ENCODE data around the gene PPFIBP1.

PPFIBP1 gene

GRCh38 chr12:27523642-27524493 is at the start of gene PPFIBP1:
TSS of gene PPFIBP1 (plus strand) at chr12:27524206. CDS start at chr12:27633397, 109,191 bp downstream.
- peak; percentile 99 for DNase-seq (ENCODE audit: low read depth)

GRCh38 chr12:27474344-27474743 is 49.7 kb upstream of the PPFIBP1 start:
- no peak for DNase-seq (ENCODE audit: low read depth)

DNA sequence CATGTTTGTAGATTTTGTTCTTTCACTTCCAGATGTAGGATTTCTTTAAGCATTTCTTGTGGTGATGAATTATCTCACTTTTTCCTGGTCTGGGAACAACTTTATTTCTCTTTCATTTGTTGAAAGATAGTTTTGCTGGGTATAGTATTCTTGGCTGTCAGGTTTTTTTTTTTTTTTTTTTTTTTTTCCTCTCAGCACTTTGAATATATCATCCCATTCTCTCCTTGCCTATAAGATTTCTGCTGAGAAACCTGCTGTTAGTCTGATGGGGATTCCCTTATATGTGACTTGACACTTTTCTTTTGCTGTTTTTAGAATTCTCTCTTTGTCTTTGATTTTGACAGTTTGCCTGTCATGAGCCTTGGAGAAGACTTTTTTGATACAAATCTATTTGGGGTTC is 47.0 kb upstream of the PPFIBP1 start:
- no peak for DNase-seq (ENCODE audit: low read depth)

GRCh38 chr12:27478949-27479348 is 45.1 kb upstream of the PPFIBP1 start:
- no peak for DNase-seq (ENCODE audit: low read depth)

GRCh38 chr12:27480016-27480415 is 44.0 kb upstream of the PPFIBP1 start:
- no peak for DNase-seq (ENCODE audit: low read depth)

DNA sequence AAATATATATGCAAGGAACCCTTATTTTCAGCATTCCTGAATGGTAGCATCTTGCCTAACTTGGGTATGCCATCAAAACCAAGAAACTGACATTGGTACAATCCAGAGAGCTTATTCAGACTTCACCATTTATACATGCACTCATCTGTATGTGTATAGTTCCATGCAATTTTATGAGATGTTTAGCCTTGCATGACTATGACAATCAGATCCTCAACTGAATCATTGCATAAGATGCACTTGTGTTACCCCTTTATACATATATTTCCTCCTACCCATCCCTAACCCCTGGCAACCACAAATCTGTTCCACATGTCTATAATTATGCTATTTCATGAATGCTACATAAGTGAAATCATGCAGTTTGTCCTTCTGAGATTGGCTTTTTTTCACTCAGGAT is 37.0 kb upstream of the PPFIBP1 start:
- DNase-seq (ENCODE audit: low read depth), result no peak

DNA sequence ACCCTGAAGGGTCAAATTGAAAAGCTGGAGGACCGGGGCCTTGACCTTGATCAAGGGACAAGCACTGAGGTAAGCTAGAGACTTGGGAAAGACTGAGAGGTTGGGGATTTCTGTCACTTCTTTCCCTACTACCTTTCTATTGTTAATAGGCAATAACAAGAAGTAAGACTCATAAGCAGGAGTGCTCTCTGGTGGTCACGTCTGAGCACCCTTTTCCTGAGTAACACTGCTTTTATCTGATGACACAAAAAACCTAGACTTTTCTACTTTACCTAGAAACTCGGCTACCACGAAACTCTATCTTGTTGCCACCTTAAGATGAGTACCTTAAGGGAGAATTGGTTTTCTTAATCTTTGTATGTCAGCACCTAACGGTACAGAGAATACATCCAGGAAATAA is 35.5 kb upstream of the PPFIBP1 start:
- no peak for DNase-seq (ENCODE audit: low read depth)

- DNase-seq (ENCODE audit: low read depth), result no peak
These were observed 32.8 kb upstream of the PPFIBP1 start for GRCh38 chr12:27491226-27491625.

- DNase-seq (ENCODE audit: low read depth), result no peak
These were observed 30.6 kb upstream of the PPFIBP1 start for GRCh38 chr12:27493260-27493940.

DNA sequence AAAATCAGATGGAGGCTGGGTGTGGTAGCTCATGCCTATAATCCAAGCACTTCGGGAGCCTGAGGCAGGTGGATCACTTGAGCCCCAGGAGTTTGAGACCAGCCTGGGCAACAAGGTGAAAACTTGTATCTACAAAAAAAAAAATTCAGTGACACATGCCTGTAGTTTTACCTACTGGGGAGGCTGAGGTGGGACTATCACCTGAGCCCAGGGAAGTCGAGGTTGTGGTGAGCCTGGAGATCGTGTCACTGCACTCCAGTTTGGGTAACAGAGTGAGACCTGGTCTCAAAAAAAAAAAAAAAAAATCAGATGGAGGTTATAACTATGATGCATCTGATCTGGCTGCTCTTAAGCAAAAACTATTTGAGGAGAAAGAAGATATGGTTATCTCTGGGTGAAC is 26.6 kb upstream of the PPFIBP1 start:
- DNase-seq (ENCODE audit: low read depth), result no peak

GRCh38 chr12:27498149-27498548 is 25.9 kb upstream of the PPFIBP1 start:
- DNase-seq (ENCODE audit: low read depth), result no peak

DNA sequence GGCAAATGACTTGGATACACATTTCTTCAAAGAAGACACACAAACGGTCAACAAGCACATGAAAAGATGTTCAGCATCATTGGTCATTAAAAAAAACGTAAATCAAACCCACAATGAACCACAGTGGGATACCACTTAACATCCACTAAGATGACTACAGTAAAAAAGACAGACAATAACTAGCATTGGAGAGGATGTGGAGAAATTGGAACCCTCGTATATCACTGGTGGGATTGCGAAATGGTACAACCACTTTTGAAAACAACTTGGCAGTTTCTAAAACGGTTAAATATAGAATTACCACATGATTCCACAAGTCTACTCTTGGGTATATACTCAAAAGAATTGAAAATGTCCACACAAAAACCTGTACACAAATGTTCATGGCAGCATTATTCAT is 25.2 kb upstream of the PPFIBP1 start:
- no peak for DNase-seq (ENCODE audit: low read depth)

DNA sequence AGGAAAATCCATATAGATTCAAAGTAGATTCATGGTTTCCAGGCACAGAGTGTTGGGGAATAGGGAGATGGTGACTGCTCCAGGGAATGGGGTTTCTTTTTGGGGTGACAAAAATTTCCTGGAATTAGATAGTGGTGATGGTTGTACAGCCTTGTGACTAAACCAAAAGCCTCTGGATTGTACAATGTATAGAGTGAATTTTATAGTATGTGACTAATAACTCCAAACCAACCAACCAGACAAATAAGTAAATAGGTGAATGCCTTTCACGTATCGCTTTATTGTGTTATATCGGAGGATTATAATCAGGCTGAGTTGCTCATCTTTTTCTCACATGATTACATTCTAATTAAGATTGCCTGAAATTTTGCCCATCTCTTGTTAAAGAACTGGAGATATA is 24.6 kb upstream of the PPFIBP1 start:
- no peak for DNase-seq (ENCODE audit: low read depth)

DNA sequence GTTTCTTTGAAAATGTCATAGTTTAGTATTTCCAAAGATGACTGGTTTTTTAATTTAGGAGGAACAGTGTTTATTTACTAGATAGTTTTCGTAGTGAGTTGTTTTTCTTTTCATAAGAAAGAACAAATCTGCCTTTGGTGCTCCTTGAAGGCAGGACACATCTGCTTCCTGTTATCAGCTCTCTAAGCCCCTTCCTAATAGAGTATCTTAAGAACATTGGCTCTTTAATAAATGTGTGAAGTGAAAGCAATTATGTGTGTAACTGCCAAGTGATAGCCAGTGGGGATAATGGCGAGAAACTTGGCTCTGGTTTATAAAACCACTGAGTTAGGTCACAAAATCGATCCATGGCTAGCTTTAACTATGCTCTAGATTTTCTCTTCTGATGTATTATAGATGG is 23.5 kb upstream of the PPFIBP1 start:
- DNase-seq (ENCODE audit: low read depth), result no peak

DNA sequence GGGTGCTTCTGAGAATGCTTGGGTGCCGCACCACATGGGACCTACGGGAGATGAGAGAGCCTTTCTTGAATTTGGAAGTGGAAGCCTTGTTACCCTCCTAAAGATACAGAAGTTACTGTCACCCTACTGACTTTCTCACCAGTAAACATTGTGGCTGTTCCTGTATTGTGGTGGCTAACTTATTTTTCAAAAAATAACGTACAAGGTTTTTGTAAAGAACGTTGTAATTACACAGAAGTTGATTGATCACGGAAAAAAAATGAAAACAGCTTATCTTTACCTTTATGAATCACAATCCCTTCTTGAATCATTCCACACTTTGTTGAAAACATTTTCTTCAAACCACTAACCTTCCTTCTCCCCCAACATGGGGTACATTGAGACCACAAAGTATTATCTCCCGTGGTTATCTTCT is 22.0 kb upstream of the PPFIBP1 start:
- DNase-seq (ENCODE audit: low read depth), result no peak

- no peak for DNase-seq (ENCODE audit: low read depth)
These were observed 19.5 kb upstream of the PPFIBP1 start for GRCh38 chr12:27504507-27504906.

DNA sequence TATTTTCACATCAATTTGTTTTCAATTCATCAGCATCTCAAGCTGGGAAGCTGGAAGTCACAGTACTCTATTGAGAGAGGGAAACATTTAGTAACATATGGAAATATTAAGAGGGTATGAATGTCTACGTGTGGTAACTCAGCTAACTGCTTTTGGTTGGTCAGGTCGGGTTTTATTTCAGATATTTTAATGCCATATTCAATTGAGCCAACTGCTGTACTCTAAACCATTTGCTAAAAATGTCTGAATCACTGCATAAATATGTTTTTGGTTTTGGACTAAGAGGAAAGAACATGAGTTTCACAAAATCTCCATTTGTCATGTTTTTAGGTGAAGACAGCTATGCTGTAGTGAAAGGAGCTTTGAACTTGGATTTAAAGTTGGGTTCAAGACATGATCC is 18.9 kb upstream of the PPFIBP1 start:
- no peak for DNase-seq (ENCODE audit: low read depth)

DNA sequence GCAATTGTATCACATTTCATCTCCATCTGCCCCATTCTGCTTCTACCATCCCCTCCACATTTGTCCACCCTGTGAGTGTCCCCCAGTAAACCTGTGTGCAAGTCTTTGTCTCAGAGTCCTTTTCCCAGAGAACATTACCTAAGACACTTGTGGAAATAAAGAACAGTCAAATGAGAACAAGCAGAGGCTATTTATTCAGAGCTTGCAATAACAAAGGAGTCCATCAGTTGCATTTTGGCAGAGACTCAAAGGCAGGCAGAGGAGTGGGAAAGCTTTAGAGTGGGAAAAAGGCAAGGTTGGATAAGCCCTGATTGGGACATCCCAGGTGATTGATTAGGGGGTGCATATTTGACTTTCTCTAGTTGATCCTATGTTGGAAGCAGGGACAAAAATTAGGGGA is 18.2 kb upstream of the PPFIBP1 start:
- no peak for DNase-seq (ENCODE audit: low read depth)

GRCh38 chr12:27506645-27507189 is 17.3 kb upstream of the PPFIBP1 start:
- DNase-seq (ENCODE audit: low read depth), result no peak

DNA sequence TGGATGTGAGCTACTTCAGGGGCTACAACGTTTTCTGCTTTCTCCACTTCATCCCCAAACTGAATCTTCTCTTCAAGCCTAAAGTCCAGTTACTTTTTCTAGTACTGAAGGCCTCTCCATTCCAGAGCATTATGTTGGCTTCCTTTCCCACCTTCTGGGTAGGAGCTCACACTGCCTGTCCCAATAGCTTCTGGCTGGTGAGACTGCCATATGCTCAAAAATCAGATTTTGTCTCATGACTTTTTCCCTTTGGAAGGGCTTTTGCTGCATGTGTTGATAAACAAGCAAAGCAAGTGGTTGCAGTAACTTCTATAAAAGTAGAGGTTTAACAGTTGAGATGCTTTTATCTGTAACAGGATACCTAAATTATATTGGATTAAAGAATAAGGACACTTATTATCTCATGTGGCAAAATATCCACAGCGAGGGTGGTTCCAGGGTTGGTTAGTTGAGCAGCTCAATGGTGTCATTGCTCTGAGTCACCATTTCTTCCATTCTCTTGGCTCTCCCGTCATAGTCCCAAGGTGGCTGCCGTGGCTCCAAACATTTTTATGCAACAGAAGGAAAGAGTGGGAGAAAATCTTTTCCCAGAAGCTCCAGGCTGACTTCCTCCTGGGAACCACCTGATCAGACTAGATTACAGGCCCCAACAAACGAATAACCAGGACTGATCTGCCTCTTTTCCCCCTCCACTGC is 15.1 kb upstream of the PPFIBP1 start:
- no peak for DNase-seq (ENCODE audit: low read depth)

DNA sequence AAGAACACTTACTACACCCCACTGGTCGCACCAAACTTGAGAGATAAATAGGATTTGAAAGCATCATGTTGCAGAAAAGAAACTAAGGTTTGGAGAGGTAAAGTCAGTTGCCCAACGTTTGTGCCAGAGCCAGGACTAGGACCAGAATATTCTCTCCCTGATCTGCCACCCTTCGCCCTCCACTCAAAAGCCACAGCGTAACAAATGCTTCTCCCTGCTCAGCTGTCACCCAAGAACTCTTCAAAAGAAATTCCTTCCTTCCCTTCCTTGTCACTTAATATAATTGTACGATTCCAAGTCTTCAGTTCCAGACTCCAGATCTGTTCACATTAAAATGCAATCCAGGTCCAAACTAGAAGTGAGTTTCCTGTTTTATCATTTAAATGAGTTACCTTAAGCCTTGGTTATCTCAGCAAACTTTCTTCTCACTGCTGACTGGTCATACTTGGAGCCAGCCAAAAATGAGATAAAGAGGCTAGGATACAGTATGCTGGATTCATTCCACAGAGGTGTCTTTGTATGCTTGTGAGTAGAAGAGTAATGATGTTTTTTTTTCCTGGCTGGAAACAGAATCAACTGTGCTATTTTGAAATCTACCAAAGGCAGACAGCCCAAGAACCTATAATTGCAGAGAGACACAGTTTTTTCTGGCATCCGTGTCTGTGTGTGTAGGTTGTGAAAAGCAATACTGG is 12.8 kb upstream of the PPFIBP1 start:
- no peak for DNase-seq (ENCODE audit: low read depth)

- no peak for DNase-seq (ENCODE audit: low read depth)
These were observed 12.3 kb upstream of the PPFIBP1 start for GRCh38 chr12:27511723-27512045.
